ENCODE results near the gene CLPTM1L.

CLPTM1L gene

DNA sequence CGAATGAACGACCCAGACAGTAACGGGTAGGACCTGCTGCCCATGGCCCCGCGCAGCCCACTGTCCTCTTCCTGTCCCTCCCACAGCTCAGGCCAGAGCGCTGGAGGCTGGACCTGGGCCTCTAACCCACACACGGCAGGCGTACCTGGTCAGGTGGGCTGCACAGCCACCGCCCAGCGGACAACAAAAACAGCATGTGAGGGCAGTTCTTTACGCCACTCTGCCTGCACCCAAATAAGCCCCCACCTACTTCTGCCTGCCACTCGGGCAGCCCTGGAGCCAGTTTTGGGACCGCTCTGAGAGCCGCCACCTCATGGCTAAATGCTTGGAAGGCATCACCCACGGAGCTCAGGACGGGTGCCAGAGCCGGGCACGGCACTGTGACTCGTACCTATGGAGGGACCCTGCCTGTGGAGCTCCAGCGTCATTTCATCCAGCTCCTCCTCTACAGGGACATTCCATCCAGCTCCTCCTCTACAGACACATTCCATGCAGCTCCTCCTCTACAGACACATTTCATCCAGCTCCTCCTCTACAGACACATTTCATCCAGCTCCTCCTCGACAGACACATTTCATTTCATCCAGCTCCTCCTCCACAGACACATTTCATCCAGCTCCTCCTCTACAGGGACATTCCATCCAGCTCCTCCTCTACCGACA lies 18.9 kb downstream of the CLPTM1L start:
- DNase-seq: no peak

DNA sequence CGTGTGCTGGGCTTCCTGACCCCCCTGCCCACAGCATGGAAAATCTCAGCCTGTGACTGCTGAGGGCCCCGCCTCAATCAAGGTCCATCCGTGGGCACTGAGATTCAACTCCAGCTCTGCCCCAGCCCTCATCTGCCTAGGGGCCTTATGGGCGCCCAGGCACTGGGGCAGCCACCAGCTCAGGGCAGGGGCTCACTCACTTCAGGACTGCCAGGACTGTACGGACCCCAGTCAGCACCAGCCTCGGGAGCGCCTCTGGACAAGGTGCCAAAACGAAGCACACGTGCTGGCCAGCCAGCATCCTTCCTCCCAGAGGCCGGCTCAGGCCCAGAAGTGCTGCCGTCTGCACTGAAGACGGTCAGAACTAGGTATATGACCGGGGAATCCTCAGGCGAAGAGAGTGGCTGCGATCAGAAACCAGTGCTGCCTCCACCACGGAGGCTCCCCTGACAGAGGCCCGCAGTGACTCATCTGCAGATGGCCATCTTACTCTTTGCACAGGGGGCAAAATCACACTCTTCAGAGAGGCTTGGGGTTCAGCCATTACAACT lies 19.6 kb downstream of the CLPTM1L start:
- DNase-seq: no peak

DNA sequence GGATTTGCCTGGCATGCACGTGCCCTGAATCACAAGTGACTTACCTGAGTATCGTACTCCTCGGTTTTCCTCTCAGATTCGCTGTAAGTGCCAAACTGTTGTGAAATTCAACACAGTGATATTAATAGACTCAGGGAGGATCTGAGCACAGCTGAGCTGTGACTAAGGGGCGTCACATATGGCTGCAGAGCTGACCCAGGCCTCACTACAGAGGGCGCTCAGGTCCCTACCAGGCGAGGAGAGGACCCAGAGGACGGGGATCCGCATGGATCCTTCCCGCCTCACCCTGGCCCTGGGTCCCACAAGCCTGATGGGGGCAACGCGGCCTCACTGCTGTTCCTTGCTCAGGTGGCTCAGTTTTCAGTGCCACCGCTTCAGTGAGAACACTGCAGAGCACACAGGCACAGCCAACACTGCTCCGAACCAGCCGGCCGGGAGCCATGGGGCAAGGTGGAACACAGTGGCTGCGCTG lies 20.1 kb downstream of the CLPTM1L start:
- no peak for DNase-seq

DNA sequence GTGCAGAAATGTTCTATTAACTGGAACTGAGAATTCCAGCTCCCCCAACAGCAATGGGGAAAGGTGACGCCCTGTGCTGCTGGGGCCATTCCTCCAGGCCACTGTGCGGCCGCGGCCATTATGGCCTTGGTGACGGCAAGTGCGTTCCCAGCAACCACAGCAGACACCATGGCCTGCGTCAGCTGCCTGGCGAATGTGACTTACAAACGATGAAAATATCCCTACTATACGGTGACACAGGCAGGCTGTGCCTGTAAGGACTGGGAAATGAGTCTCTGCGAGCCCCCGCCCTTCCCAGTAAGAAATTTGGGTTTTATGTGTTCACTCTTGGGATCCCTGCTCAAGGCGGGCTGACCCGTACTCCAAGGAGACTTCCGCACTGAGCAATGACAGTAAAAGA lies 20.6 kb downstream of the CLPTM1L start:
- DNase-seq: no peak

DNA sequence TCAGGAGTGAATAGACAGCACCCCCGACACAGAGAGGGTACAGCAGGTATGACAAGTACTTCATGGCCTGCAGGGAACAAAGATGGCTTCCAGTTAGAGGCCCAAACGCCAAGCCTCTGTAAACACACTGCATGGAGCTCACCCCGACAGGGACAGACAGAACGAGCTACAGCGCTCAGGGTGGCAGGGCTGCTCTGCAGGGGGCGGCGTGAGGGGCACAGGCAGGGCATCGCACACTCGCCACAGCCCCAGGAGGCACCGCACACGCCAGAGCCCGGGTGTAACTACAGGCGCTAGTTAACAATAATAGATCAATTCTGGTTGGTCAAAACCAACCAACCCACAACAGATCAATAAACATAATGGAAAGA lies 21.1 kb downstream of the CLPTM1L start:
- no peak for DNase-seq

DNA sequence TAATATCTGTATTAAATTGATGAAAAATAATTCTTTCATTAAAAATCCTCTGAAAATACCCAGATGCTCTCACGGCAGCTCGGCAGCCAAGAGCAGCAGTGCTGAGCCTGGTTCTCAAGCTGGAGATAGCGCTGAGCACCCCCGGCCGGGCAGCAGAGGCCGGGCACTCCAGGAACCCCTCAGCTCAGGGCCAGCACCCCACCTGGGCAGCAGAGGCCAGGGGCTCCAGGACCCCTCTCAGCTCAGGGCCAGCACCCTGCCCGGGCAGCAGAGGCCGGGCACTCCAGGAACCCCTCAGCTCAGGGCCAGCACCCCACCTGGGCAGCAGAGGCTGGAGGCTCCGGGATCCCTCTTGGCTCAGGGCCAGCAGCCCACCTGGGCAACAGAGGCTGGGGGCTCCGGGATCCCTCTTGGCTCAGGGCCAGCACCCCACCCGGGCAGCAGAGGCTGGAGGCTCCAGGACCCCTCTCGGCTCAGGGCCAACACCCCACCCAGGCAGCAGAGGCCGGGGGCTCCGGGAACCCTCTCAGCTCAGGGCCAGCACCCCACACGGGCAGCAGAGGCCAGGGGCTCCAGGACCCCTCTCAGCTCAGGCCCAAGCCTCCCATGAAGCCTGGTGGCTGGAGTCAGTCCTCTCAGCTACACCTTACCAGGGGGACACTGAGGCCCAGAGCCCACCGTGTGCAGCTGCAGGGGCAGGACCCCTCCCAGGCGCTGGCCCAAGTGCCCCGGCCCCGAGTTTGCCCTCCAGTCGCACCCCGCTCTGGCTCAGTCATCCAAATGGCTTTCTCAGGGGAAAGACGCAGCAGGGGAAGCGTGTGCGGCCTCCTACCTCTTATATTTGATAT lies 21.7 kb downstream of the CLPTM1L start:
- no peak for DNase-seq

DNA sequence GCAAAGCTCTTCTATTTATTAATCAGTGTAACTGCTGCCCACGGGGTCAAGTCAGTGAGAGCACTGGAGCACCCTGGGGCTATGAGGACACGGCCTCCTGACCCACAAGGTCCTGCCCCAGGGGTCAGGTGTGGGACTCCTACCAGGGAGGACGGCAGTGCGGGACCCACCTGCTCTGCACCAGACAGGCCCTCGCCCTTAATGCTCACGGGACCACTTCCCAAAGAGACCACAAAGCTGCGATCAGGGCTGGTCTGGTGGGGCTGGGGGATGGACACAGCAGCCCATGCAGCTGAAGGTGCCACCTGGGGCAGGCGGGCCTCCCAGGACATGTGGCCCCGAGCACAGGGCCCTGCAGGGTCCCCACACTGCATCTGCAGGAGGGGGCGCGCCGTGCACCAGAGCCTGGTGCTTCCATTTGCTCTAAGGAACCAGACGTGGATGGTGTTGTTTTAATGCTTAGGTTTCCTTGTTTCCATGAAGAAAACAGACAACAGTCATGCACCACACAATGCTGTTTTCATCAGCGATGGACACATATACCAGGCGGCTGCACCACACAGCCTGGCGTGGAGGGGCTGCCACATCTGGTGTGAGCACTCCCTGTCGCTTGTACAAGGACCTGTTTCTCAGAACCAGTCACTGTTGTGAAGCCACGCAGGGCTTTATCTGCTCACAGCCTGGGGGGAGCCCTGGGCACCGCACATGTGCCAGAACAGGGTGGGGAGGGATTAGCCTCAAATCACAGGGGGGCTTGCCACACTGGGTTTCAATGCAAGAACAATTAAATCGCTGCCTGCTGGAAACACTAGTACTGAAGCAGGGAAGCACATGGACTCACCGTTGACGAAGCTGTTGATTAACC lies 22.6 kb downstream of the CLPTM1L start:
- no peak for DNase-seq

DNA sequence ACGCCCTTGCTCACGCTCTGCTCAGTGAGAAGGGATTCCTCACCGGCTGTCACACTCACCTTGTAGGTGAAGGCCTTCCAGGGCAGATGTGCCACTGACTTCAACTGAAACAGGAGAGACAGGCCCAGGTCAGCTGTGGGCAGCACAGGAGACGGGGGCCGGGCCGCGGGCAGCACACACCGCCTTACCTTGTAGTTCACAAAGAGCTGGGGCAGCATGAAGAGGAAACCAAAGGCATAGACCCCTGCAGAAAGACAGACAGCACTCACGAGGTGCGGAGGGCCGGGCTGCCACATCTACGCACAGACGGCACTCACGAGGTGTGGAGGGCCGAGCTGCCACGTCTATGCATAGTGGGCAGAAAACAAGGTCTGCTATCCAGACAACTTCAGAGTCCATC lies 23.3 kb downstream of the CLPTM1L start:
- DNase-seq: no peak

DNA sequence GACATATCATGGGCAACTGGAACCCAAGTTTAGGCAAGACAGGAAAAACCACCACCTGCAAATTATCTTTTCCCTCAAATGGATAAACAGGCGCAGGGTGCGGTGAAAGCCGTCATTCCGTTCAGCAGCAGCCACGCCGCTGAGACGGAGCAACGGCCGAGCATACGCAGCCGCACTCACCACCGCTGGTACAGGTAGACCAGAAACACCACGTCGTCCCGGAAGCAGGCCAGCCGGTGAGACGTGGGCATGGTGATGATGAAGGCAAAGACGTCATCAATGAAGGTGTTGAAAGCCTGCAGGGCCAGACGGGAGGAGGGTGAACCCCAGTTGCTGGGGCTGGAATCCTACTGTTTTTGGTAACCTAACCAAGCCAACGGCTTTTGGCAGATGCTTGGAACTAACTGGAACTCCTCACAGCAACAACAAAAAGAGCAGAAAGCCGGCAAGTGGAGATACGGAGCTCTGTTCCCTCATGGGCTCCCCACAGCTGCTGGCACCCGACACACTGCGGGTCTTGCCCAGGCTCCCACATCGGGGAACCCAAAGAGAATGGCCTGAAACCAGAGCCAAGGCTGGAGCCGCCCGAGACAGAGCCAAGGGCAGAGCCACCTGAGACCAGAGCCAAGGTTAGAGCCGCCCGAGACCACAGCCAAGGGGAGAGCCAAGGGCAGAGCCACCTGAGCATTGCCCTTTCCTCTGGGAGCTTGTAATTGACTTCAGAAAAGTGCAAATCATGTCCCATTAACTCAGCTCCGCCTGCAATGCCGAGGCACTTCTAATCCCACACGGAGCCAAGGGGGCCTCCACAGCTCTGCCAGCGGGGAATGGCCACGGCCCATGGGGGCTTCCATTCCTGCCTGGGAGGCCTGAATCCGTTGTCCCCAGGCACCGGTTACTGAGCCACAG lies 24.2 kb downstream of the CLPTM1L start:
- DNase-seq: no peak

DNA sequence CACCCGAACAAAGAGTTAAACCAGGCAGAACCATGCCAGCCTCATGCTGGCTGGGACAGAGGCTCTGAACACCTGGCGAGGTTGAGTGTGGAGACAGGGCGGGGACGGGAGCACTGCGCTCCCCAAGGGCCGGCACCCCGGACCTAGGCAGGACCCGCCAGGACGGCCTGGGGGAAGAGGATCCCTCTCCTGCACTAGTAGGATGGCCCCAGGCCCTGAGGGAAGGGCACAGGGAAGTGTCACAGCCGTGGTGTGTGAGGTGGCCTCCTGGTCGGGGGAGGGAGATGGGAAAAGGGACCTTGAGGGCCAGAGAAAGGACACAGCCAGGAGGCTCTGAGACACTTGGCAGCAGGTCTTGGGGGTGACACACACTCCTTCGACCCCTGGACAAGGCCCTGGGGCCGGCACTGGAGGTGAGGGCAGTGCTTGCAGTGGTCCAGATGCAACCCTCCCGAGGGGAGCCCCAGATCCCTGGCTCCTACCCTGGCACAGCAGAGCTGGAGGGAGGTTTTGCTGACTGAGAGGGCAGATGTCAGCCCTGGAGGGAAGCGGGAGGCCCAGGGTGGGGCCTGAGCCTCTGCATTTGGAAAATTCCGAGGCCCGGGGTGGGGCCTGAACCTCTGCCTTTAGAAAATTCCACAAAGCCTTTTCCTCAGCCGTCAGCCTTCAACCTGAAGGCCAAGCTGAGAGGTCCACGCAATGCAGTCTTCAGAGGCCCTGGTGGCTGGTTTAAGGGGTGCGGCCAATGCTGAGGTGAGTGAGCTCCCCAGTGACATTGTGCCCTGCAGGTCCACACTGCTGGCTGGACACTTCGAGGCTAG lies 25.3 kb downstream of the CLPTM1L start:
- no peak for DNase-seq

DNA sequence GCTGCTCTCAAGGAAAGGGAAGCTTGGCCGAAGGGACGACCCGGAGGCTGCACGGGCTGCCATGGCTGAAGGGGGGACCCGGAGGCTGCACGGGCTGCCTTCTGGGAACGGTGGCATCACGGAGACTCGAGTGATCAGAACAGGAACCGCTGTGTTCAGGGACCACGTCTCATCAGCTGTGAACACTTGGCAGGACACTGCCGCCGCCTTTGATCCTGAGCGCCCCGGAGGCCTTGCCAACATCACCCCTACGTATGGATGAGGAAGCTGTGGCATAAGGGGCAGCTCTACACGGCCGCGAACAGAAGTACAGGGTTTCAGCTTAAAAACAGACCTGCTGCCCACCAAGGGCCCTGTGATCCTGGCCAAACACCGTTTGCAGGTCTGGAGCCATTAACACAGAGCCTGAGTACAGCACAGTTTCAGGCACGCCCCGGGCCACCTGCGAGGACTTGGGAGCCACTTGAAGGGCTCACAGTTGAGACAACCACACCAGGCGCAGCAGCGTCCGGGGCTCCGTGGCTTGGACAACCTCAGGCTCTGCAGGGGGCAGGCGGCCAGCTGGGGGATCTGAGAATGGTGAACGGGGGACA lies 26.1 kb downstream of the CLPTM1L start:
- DNase-seq: no peak

DNA sequence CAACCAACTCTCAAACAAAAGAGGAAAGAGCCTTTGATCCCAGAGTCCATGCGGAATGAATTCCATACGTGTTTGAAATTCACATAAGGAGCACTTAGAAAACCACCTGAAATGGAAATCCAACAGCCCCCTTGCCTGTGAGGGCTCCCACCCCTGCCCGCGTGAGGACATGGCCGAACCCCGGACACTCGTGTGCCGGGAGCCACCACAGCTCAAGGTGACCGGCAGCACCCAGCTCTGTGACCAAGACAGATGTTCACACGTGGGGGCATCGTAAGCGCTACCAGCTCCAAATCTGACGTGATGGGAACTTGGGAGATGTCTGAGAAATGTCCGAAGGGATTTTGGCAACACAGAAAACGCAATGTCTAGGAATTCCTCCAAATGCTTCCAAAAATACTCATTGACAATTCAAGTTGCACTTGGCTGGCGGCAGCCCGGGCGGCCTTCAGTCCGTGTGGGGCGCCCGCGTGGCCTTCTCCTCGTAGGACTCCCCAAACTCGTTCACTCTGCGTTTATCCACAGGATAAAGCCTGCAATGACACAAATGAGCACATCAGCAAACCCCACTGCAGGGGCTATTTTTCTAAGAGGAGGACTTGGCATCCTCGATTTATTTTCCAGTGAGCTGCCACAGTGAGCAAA lies 26.9 kb downstream of the CLPTM1L start:
- no peak for DNase-seq

DNA sequence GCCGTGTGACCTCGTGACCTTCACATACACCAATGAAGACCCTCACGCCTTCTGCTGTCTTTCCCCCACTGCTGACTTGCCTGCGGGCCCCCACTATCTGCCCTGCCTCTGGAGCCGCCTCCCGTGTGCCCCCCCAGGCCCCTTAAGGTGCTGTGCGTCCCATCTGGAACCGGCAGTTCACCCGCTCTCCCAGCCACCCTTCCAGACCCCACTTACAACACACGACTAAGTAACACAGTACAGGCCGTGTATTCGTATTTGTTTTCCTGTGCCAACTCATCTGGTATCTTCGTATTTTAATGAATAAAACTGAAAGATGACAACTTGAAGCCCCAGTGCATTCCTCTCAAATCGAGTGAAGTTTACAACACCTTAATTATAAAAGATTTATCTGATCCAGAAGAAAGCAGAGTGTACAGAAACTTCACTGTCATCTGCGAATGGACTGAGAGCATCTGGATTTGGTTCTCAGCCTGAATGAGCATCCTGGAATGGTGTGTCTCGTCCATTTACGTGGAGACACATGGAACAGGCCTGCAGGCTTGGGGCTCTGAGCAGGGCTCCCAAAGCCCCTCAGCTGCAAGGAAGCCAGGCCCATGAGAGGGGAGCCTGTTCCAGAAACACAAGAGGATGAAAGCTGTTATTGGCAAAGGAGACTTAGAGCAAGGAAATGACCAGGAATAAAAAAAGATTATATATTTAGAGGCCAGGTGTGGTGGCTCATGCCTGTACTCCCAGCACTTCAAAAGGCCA lies 28.1 kb downstream of the CLPTM1L start:
- DNase-seq: no peak

DNA sequence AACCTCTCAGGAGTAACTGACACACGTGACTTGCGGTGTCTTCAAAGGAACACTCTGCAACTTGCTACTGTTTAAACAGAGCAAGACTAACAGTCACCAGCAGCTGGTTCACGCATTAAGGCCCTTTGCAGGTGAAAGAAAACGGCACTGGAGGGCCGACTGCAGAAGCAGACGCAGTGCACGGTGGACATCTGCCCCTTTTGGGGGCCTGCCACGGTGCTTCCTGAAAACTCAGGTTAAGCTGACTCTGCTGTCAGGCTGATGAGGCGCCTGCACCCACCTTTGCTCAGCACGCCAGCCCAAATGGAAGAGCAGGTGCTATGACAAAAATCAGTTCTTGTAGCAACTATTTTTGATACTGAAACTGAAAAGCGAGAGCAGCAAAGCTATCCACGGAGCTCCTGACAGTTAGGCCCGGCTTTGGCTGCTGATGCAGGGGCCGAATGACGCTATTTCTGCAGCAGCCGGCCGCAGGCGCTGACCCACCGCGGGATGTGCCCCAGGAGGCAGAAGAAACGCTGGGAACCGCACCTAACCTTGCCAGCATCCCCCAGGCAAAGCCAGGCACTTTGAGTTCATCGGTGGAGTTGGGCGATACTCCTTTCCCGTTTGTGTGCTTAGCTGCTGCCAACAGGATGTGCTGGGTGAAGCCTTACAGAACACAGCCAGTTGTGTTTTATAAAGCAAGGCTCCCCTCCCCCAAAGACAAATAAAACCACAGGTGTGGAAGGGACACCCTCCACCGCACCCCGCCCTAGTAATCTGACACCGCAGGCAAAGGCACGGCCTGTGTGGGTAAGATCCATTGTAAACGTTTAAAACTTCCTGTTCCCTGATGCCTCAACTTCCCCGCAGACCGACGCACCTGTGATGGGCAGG lies 29.0 kb downstream of the CLPTM1L start:
- DNase-seq: peak; percentile 14

DNA sequence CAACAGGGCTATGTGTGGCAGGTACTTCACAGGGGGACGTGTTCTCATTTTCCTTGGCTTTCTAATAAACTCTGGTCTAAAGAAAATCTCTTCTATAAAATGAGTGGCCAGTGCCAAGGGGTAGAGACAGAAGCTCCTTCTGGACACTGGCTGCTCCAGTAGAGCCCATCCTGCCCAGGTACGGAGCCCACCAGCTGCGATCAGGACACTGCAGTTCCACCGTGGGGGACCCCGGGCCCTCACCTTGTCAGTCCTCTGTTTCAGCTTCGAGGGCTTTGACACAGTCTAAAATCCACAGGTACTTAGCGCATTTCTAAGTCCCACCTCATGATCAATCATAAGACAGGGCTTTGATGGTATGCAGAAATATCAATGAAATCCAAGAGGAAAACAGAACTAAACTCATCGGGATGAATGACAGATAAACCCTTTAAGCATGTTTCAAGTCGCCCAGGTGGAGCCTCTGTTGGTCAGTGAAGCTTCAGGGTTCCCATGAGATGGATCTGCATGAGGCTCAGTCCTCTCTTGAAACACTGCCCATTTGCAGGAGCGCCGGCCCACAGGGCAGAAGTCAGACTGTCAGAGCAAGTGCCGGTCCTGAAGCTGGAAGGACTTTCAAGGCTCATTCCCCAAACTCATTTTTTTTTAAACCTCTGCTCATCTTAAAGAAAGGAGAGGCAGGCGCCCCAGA lies 29.7 kb downstream of the CLPTM1L start:
- DNase-seq: peak; percentile 49

DNA sequence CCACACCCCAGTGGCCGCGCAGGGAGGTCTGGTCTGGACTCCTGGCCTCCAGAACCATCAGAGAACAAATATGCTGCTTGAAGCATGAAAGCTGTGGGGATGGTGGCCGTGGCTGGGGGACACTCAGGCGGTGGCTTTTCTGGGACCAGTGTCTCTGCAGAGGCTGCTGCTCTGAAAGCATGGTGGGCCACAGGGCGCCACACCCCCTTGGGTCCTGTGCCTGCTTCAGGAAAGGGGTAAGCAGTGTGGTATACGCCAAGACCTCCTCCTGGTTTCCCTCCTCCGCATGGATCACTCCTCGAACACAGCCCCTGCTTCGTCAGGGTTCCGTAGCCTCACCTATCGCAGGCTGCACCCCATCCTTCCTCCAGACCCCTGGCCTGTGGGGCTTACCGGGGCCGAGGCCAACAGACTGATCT lies 30.3 kb downstream of the CLPTM1L start:
- no peak for DNase-seq

DNA sequence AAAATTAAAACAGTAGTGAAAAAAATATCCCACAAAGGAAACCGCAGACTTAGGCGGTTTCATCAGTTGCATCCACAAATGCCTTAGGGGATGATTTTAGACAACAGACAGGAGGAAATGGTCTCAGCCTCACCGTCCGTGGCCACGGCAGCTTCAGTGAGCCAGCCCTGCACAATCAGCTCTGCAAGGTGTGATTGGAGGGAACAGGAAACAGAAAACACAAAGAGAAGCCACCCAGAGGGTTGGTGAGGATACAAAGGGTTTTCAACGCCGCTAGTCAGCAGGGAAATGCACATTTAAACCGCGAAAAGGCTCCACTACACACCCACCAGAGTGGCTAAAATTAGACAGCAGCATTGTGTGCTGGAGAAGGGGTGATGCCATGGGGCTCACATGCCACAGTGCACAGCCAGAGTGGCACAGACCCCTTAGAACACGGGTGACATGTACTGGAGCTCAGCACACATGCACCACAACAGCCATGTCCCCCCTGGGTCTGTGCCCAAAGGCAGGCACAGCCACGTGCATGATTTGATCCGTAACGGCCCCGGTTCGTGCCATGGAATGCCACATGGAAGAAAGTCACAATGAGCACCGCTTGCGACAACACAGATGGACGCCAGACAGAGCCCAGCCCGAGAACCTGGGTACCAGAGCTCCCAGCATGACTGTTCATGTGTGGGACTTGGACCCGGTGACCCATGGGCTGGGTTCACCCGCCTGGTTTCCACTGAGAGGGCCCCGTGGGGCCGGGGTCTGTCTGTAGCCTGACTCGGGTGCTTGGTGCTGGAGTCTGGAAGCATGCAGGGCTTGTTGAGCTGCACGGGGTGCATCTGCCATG lies 31.7 kb downstream of the CLPTM1L start:
- peak; percentile 20 for DNase-seq

All from T-helper 9 cell (primary cell).